HG02798 (cell line): ENCODE results near the gene TRIM24.

Experiments used
- ATAC-seq: cut with Tn5 transposase; IDR thresholded peaks from one replicate; pipeline ENCODE4 v1.9.1; 2021; ENCODE audit warnings: mild to moderate bottlenecking; ENCODE audit not compliant: unreplicated experiment, poor library complexity

Gene TRIM24

GRCh38 chr7:138565451-138566114 is 105.5 kb downstream of the TRIM24 start:
- ATAC-seq = no peak

DNA sequence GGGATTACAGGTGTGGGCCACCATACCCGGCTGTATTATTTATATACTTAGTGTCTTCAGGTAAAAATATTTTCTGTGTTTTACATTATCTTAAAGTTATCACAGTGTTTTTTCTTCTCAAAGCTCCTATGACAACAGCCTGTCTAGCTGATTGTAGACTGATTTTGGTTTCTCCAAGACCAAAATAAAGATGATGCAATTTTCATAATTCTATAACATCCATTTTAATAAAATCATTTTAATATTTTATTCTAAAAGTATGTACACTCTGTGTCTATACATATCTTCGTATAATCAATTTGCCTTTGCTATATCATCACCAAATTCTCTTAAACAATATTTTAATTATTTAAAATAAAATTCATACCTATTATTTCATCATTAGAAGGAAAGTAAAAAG is 108.6 kb downstream of the TRIM24 start:
- no peak for ATAC-seq

DNA sequence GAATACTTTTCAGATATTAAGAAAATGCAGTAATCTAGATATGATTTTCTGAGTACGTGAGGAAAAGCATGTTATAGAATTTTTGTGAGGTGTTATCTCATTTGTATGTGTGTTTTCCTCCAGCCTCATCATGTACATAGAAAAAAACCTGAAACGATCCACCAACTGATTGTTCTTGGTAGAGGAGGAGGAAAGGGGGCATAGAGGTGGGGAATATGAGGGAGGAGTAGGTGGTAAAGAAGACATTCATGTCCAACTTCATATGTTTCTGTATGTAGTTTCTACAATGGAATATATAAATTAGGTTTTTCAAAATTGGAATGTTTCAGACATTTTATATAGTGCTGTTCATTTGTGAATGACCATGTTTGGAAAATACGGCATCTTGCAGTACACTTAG is 109.4 kb downstream of the TRIM24 start:
- no peak for ATAC-seq

- no peak for ATAC-seq
Measured at GRCh38 chr7:138570715-138571114, 110.7 kb downstream of the TRIM24 start.

DNA sequence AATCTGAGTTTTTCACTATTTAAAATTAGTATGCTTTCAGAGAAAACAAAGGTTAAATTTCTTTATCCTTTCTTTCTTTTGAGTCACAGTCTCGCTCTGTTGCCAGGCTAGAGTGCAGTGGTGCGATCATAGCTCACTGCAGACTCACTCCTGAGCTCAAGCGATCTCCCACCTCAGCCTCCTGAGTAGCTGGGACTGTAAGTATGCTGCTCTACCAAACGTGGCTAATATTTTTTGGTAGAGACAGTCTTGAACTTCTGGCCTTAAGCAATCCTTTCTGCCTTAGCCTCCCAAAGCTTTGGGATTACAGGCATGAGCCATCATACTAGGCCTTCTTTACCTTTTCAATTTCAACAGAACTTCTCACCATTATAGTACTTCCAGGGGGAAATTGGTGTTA is 113.7 kb downstream of the TRIM24 start:
- no peak for ATAC-seq

GRCh38 chr7:138575897-138576428 is 115.9 kb downstream of the TRIM24 start:
- no peak for ATAC-seq

GRCh38 chr7:138579136-138579535 is 119.1 kb downstream of the TRIM24 start:
- no peak for ATAC-seq

DNA sequence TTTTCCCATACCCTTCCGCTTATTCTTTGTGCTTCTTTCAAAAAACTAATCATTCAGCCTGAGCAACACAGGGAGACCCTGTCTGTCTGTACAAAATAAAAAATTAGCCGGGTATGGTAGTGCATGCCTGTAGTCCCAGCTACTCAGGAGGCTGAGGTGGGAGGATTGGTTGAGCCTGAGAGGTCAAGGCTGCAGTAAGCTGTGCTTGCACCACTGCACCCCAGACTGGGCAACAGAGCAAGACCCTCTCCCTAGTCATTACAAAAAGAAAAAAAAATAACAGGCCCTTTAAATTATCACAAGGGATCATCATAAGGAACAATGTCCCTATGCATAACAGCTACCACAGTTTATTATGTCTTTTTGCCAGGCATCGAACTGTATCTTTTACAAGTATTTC is 119.6 kb downstream of the TRIM24 start:
- no peak for ATAC-seq

DNA sequence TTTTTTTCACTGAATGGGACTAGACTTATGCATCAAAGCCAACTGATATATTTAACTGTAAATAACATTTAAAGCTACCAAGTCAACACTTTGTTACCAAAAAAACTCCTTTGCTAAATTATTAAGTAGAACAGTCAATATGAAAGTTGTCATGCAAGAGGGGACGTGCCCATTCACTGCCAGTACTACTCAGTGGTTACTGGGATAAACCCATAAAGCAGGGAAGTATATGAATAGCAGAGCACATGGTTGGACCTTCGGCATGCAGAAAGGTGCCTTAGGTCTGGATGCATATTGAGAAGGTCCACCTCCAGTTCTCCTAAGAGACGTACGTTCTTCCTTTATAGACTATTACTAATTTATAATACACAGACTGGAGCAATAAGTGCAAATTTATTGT is 121.0 kb downstream of the TRIM24 start:
- no peak for ATAC-seq

- ATAC-seq = no peak
Measured at GRCh38 chr7:138584283-138584682, 124.2 kb downstream of the TRIM24 start.

DNA sequence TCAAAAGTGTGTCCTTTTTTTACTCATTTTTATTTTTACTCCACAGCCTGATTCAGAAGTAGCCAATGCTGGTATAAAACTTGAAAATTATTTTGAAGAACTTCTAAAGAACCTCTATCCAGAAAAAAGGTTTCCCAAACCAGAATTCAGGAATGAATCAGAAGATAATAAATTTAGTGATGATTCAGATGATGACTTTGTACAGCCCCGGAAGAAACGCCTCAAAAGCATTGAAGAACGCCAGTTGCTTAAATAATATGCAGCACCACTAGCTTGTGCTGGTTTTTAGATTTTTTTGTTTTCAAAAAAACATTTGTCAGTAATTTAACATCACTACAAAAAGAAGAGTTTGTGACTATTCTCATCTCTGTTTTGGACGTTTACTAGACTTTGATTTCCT is 124.6 kb downstream of the TRIM24 start:
- no peak for ATAC-seq

GRCh38 chr7:138585283-138585993 is 125.4 kb downstream of the TRIM24 start:
- ATAC-seq = no peak

DNA sequence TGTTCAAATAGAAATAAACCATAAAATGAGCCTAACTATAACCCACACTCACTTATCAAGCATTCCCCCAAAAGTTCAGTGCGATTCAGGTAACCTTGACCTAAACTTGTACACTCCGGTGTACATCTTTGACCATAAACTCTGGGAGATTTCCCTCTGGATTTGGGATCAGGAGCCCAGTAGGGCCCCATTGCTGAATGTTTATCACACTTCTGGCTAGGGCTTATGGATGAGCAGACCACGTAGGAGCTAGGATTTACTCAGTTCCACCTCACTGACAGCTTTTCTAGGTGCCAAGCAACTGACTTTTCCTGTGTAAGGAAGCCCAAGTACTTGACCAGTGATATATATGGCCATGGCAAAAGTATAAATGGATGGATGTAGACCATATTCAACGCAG is 127.4 kb downstream of the TRIM24 start:
- no peak for ATAC-seq

DNA sequence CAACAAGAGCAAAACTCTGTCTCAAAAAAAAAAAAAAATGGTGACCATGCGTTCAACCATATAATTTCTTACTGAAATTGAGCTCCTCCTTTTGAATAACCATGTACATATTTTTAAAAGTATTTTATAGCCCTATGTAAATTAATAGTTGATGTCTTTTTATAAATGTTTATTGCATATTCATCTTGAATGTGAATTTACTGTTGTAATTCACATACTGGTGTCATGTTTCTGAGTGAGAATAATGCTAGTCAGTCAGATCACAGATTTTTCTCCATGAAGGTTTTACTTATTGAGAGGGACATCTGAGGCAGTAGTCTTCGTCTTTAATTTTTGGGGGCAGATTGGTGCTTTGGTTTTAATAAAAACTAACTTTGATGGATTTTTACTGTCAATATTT is 128.9 kb downstream of the TRIM24 start:
- ATAC-seq = no peak

GRCh38 chr7:138590154-138590553 is 130.1 kb downstream of the TRIM24 start:
- no peak for ATAC-seq

DNA sequence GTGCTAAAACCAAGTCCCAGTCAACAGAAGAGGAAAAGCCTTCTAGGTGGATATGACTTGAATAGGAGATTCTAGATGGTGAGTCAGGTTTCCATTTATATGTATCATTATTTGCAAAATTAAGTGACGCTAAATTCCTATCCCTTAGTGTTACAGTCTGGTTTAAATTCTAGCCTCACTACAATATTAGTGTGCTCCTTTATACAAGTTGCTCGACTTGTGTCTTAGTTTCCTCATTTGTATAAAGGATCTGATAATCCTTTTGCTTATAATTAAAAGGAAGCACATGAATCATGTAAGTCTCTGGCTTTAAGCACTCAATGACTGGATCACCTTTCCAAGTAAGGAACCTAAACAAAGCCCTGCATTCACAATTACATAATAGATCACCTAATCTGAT is 135.4 kb downstream of the TRIM24 start:
- ATAC-seq = no peak

DNA sequence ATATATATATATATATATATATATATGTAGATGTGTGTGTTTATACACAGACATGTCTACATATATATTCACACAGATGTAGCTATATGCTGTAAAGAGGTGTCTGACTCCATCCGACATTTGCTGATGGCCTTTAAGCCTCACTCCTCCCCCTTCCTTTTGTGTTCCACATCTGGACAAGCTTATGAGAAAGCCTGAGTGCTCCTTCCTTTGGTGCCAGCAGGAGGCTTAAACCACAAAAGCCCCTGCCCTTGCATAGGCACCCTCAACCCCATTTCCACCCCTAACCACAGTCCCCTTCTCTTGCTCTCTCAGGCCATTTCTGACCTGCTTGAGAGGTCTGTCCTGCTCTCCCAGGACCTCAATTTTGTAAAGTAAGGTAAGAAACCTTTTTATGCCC is 142.4 kb downstream of the TRIM24 start:
- ATAC-seq = no peak

DNA sequence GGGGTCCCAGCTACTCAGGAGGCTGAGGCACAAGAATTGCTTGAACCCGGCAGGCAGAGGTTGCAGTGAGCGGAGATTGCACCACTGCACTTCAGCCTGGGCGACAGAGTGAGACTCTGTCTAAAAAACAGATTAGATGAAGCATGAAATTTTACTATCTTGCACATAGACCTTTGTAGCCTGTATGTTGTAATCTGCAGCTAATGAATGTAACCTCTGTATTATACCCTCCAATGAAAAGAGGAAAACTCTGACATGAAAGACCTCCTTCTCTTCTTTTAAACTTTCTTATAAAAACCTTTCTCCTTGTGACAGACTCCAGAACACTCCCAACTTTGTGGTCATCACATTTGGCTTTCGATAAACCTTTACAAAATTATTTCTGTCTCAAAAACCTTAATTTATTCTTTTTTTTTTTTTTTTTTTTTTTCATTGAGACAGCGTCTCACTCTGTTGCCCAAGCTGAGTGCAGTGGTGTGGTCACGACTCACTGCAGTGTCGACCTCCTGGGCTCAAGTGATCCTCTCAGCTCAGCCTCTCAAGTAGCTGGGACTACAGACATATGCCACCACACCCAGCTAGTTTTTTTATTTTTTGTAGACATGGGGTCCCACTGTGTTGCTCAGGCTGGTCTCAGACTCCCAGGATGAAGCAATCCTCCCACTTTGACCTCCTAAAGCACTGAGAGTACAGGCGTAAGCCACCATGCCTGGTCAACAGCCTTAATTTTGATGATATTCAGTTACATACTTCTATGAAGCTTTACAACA is 143.7 kb downstream of the TRIM24 start:
- ATAC-seq = no peak

GRCh38 chr7:138606236-138606635 is 146.2 kb downstream of the TRIM24 start:
- ATAC-seq = no peak

GRCh38 chr7:138607216-138608126 is 147.4 kb downstream of the TRIM24 start:
- ATAC-seq = no peak
